ENCODE data around the gene METTL27. TPM values are rescaled to one million over a fixed set of nuclear protein-coding genes. Genes with fewer than 3 reads are reported as not detected.
"Not testable (repeated sequence)": the region's sequence is repeated elsewhere in the genome, so short reads cannot be mapped to it uniquely, and the experiment has no call there.

Gene METTL27
- total RNA-seq, 4 donors from 2014 or later: 3.8 to 16.3 (median 9.6) TPM

- Histone ChIP-seq H3K27ac (peak overlapping the region; percentile 88 to 98 (median 90)), H3K36me3 (no peaks in the 10 kb centered on the region), H3K9me3 (no peaks in the 10 kb centered on the region), H3K27me3 (no peaks in the 10 kb centered on the region), H3K4me1 (peaks cover 64 to 75% of the 10 kb centered on the region in 2 donors), H3K4me3 (replicated peaks in 1 of 3) (no peak overlapping the region)
- intact Hi-C loops (cut with DNase I): no loop called here
- 68 to 70% methylated on average over 11 of the region's 11 CpGs for WGBS, 2 donors
- DNase-seq: peak in 1 of 2 donors; percentile 34
- TF ChIP-seq POLR2A (IDR thresholded peaks at IDR 0.05) (no peak), CTCF (IDR thresholded peaks at IDR 0.05) (no peak)
Measured at GRCh38 chr7:73823873-73824592, 18.3 kb downstream of the METTL27 start.

GRCh38 chr7:73823257-73823656 is 19.1 kb downstream of the METTL27 start:
- Histone ChIP-seq H3K36me3 (no peaks in the 10 kb centered on the region), H3K4me3 (replicated peaks in 1 of 3) (no peak overlapping the region), H3K4me1 (peaks cover 58 to 69% of the 10 kb centered on the region in 2 donors), H3K9me3 (no peaks in the 10 kb centered on the region), H3K27me3 (no peaks in the 10 kb centered on the region), H3K27ac (peak overlapping the region; percentile 88 to 98 (median 90))
- intact Hi-C loops (cut with DNase I): no loop called here
- DNase-seq: peak; percentile 53 to 62
- TF ChIP-seq POLR2A (IDR thresholded peaks at IDR 0.05) (no peak), CTCF (IDR thresholded peaks at IDR 0.05) (no peak)
- WGBS, 2 donors: 60 to 62% methylated on average over 5 of the region's 5 CpGs

GRCh38 chr7:73822319-73823173 is 19.8 kb downstream of the METTL27 start:
- peak overlapping the region; percentile 88 to 98 (median 90) for H3K27ac ChIP-seq
- H3K9me3 ChIP-seq: no peaks in the 10 kb centered on the region
- no peaks in the 10 kb centered on the region for H3K36me3 ChIP-seq
- WGBS, 2 donors: 39 to 43% methylated on average over 11 to 15 of the region's 15 CpGs
- TF ChIP-seq CTCF (IDR thresholded peaks at IDR 0.05) (no peak), POLR2A (IDR thresholded peaks at IDR 0.05) (peak in 1 of 2 donors; percentile 87)
- no peak overlapping the region for H3K4me3 ChIP-seq (replicated peaks in 1 of 3)
- intact Hi-C loops (cut with DNase I): no loop called here
- peak; percentile 97 for DNase-seq
- no peaks in the 10 kb centered on the region for H3K27me3 ChIP-seq
- H3K4me1 ChIP-seq: peaks cover 60 to 70% of the 10 kb centered on the region in 2 donors

GRCh38 chr7:73821597-73822285 is 20.6 kb downstream of the METTL27 start:
- H3K36me3 ChIP-seq; intact Hi-C loops (cut with DNase I); H3K9me3 ChIP-seq; H3K4me3 ChIP-seq (replicated peaks in 1 of 3); H3K27me3 ChIP-seq: not testable (repeated sequence)
- Histone ChIP-seq H3K4me1 (peaks cover 53 to 62% of the 10 kb centered on the region in 2 donors), H3K27ac (peak overlapping the region; percentile 88 to 98 (median 90))
- WGBS, 2 donors: 73 to 75% methylated on average over 13 to 14 of the region's 14 CpGs
- peak; percentile 37 to 57 for DNase-seq

- no peak overlapping the region for H3K27ac ChIP-seq
- H3K4me1 ChIP-seq: peaks cover 37 to 51% of the 10 kb centered on the region in 2 donors
- WGBS, 2 donors: 90 to 96% methylated on average over 7 of the region's 7 CpGs
- no peak for DNase-seq
- intact Hi-C loops (cut with DNase I): no loop called here
- no peak overlapping the region for H3K4me3 ChIP-seq (replicated peaks in 1 of 3)
- H3K27me3 ChIP-seq: no peaks in the 10 kb centered on the region
- H3K9me3 ChIP-seq: no peaks in the 10 kb centered on the region
- H3K36me3 ChIP-seq: no peaks in the 10 kb centered on the region
- TF ChIP-seq POLR2A (IDR thresholded peaks at IDR 0.05): no peak
- no peak for TF ChIP-seq CTCF (IDR thresholded peaks at IDR 0.05)
Measured at GRCh38 chr7:73820013-73820412, 22.3 kb downstream of the METTL27 start.

All from thyroid gland (tissue), 4 donors.